ENCODE results near the gene FAM83G.

FAM83G gene

GRCh38 chr17:19013226-19013625 is 8.7 kb upstream of the FAM83G start:
- TF ChIP-seq CTCF (IDR thresholded peaks at IDR 0.05; ENCODE audit: insufficient read depth, low read depth, low read length, missing control alignments): no peak
- DNase-seq (ENCODE audit: low read depth): no peak
- no peak overlapping the region for H3K4me3 ChIP-seq (ENCODE audit: low read depth, low read length)

GRCh38 chr17:19012171-19013080 is 7.9 kb upstream of the FAM83G start:
- no peak for TF ChIP-seq CTCF (IDR thresholded peaks at IDR 0.05; ENCODE audit: insufficient read depth, low read depth, low read length, missing control alignments)

GRCh38 chr17:19011581-19011980 is 7.0 kb upstream of the FAM83G start:
- DNase-seq (ENCODE audit: low read depth): no peak
- TF ChIP-seq CTCF (IDR thresholded peaks at IDR 0.05; ENCODE audit: insufficient read depth, low read depth, low read length, missing control alignments): no peak
- no peak overlapping the region for H3K4me3 ChIP-seq (ENCODE audit: low read depth, low read length)

More at GRCh38 chr17:19012171-19013080, 7.9 kb upstream of the FAM83G start:
- no peak overlapping the region for H3K4me3 ChIP-seq (ENCODE audit: low read depth, low read length)
- no peak for DNase-seq (ENCODE audit: low read depth)

GRCh38 chr17:19010729-19011505 is 6.4 kb upstream of the FAM83G start:
- no peak overlapping the region for H3K4me3 ChIP-seq (ENCODE audit: low read depth, low read length)
- no peak for DNase-seq (ENCODE audit: low read depth)
- TF ChIP-seq CTCF (IDR thresholded peaks at IDR 0.05; ENCODE audit: insufficient read depth, low read depth, low read length, missing control alignments): no peak

GRCh38 chr17:19009970-19010369 is 5.4 kb upstream of the FAM83G start:
- no peak for DNase-seq (ENCODE audit: low read depth)
- H3K4me3 ChIP-seq (ENCODE audit: low read depth, low read length): no peak overlapping the region
- TF ChIP-seq CTCF (IDR thresholded peaks at IDR 0.05; ENCODE audit: insufficient read depth, low read depth, low read length, missing control alignments): no peak

GRCh38 chr17:19006698-19007097 is 2.1 kb upstream of the FAM83G start:
- TF ChIP-seq CTCF (IDR thresholded peaks at IDR 0.05; ENCODE audit: insufficient read depth, low read depth, low read length, missing control alignments): no peak
- no peak for DNase-seq (ENCODE audit: low read depth)
- no peak overlapping the region for H3K4me3 ChIP-seq (ENCODE audit: low read depth, low read length)
